Measurements from ENCODE around the gene NOG. TPM values are rescaled to one million over a fixed set of nuclear protein-coding genes. Genes with fewer than 3 reads are reported as not detected.

The NOG gene
- total and polyA plus RNA-seq, 10 of the 15 experiments (the other 5 are each of a cell fraction or from before 2014, with no cell fraction given), result 0.10 TPM; not detected in 9

DNA sequence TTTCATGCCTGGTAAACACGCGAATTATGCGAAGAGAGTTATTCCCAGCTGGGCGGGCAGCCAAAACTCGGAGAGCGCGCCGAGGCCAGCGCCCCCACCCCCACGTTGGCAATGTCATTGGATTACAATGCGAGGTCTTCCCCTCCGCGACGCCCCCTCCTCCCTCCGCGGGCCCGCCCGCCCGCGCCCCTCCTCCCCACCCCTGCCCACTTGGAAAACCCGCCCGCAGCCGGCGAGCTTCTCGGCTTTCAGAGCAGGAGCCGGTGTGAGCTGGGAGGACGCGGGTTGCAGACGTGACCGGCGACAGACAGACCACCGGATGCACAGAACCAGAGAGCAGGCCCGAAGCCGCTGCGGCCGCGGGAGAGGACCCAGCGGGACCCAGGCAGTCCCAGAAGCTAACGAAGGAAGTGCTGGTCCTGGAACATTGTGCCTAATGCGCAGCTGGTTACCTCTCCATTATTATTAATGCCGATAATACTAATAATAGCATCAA is 4.0 kb downstream of the NOG start (continued):
- TF ChIP-seq, protein P1, sequence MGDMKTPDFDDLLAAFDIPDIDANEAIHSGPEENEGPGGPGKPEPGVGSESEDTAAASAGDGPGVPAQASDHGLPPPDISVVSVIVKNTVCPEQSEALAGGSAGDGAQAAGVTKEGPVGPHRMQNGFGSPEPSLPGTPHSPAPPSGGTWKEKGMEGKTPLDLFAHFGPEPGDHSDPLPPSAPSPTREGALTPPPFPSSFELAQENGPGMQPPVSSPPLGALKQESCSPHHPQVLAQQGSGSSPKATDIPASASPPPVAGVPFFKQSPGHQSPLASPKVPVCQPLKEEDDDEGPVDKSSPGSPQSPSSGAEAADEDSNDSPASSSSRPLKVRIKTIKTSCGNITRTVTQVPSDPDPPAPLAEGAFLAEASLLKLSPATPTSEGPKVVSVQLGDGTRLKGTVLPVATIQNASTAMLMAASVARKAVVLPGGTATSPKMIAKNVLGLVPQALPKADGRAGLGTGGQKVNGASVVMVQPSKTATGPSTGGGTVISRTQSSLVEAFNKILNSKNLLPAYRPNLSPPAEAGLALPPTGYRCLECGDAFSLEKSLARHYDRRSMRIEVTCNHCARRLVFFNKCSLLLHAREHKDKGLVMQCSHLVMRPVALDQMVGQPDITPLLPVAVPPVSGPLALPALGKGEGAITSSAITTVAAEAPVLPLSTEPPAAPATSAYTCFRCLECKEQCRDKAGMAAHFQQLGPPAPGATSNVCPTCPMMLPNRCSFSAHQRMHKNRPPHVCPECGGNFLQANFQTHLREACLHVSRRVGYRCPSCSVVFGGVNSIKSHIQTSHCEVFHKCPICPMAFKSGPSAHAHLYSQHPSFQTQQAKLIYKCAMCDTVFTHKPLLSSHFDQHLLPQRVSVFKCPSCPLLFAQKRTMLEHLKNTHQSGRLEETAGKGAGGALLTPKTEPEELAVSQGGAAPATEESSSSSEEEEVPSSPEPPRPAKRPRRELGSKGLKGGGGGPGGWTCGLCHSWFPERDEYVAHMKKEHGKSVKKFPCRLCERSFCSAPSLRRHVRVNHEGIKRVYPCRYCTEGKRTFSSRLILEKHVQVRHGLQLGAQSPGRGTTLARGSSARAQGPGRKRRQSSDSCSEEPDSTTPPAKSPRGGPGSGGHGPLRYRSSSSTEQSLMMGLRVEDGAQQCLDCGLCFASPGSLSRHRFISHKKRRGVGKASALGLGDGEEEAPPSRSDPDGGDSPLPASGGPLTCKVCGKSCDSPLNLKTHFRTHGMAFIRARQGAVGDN (IDR thresholded peaks at IDR 0.05), result no peak
- TF ChIP-seq SMC3 (IDR thresholded peaks at IDR 0.05; ENCODE audit: borderline replicate concordance, low read length) (no peak), PAX8 (IDR thresholded peaks at IDR 0.05) (no peak)

DNA sequence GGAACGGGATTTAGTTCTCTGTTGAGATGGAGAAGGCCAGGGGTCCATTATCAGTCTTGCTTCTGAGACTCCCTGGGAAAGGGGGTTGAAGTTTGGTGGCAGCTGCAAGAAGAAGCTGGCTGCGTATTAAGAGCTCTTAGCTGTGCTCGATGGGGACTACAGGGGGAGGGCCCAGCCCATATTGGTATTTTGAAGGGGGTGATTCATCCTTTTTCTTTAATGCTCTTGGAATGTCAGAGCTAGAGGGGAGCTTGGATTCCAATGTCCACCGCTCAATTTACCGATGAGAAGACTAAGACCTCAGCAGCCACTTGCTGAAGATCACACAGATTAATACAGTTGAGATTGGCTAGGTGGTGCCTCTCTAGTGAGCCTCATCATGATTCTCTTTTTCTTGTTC is 5.0 kb downstream of the NOG start:
- FAIRE-seq, result no peak
- 67% methylated on average over 5 of the region's 5 CpGs for WGBS (ENCODE audit: insufficient coverage, insufficient replicate concordance, low lambda C conversion rate, missing lambda C conversion rate)
- RAD21 ChIA-PET (ENCODE audit: unreplicated experiment), result no interaction called here
- Histone ChIP-seq H3K36me3 (ENCODE audit: control insufficient read depth in 2 of 2, insufficient read depth in 2 of 2, low read length in 1 of 2) (no peaks in the 10 kb centered on the region), H3K4me1 (ENCODE audit: control insufficient read depth, insufficient read depth, low read length) (no peaks in the 10 kb centered on the region), H3K9ac (ENCODE audit: control insufficient read depth, insufficient read depth, low read length) (no peak overlapping the region), H4K20me1 (ENCODE audit: control insufficient read depth, insufficient read depth) (no peaks in the 10 kb centered on the region), H2AFZ (ENCODE audit: control insufficient read depth, low read depth, low read length) (no peak overlapping the region), H3K4me2 (ENCODE audit: control insufficient read depth, insufficient read depth) (no peak overlapping the region), H3K4me3 (no peak overlapping the region), H3K79me2 (ENCODE audit: control insufficient read depth, insufficient read depth, low read length) (no peaks in the 10 kb centered on the region), H3K9me3 (replicated peaks; ENCODE audit: control insufficient read depth, insufficient read depth, low read length) (no peaks in the 10 kb centered on the region), H3K27ac (ENCODE audit: control insufficient read depth, insufficient read depth) (no peak overlapping the region), H3K27me3 (replicated peaks in 1 of 2; ENCODE audit: control insufficient read depth in 2 of 2, insufficient read depth in 2 of 2, low read length in 1 of 2) (peaks cover 10 to 24% of the 10 kb centered on the region in 2 experiments)
- no peak for ATAC-seq
- intact Hi-C loops (cut with micrococcal nuclease; ENCODE audit: unreplicated experiment) (no loop called here), in situ Hi-C loops (cut with MboI) (no loop called here)
- POLR2A ChIA-PET, result no interaction called here
- SMC1A ChIA-PET (ENCODE audit: uncharacterized antibody, unreplicated experiment), result interaction anchor here (0.8 kb wide), 1 partner anchor 117 kb away, joined by 4 read pairs; no protein-coding TSS in a partner anchor
- no peak for DNase-seq (ENCODE audit: low read depth, low spot score)
- CTCF ChIA-PET, result no interaction called here
- BruUV-seq (replicated peaks), result no TSS peak
- TF ChIP-seq, protein P2, sequence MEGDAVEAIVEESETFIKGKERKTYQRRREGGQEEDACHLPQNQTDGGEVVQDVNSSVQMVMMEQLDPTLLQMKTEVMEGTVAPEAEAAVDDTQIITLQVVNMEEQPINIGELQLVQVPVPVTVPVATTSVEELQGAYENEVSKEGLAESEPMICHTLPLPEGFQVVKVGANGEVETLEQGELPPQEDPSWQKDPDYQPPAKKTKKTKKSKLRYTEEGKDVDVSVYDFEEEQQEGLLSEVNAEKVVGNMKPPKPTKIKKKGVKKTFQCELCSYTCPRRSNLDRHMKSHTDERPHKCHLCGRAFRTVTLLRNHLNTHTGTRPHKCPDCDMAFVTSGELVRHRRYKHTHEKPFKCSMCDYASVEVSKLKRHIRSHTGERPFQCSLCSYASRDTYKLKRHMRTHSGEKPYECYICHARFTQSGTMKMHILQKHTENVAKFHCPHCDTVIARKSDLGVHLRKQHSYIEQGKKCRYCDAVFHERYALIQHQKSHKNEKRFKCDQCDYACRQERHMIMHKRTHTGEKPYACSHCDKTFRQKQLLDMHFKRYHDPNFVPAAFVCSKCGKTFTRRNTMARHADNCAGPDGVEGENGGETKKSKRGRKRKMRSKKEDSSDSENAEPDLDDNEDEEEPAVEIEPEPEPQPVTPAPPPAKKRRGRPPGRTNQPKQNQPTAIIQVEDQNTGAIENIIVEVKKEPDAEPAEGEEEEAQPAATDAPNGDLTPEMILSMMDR (IDR thresholded peaks at IDR 0.05 in 2 of 3, conservative IDR thresholded peaks at IDR 0.05 in 1 of 3; ENCODE audit: control insufficient read depth in 2 of 3, extremely low read depth in 1 of 3, insufficient read depth in 1 of 3, low read depth in 3 of 3, low read length in 3 of 3), result no peak
- TF ChIP-seq, protein P3, sequence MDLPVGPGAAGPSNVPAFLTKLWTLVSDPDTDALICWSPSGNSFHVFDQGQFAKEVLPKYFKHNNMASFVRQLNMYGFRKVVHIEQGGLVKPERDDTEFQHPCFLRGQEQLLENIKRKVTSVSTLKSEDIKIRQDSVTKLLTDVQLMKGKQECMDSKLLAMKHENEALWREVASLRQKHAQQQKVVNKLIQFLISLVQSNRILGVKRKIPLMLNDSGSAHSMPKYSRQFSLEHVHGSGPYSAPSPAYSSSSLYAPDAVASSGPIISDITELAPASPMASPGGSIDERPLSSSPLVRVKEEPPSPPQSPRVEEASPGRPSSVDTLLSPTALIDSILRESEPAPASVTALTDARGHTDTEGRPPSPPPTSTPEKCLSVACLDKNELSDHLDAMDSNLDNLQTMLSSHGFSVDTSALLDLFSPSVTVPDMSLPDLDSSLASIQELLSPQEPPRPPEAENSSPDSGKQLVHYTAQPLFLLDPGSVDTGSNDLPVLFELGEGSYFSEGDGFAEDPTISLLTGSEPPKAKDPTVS (IDR thresholded peaks at IDR 0.05; ENCODE audit: low read depth, low read length), result no peak
- TF ChIP-seq IRF4 (IDR thresholded peaks at IDR 0.05; ENCODE audit: low read depth, low read length) (no peak), NR2C2 (IDR thresholded peaks at IDR 0.05; ENCODE audit: borderline replicate concordance, control insufficient read depth, insufficient read length, low read depth) (no peak), NFYB (IDR thresholded peaks at IDR 0.05; ENCODE audit: insufficient read depth, low read depth, low read length) (no peak), BACH1 (IDR thresholded peaks at IDR 0.05; ENCODE audit: borderline replicate concordance) (no peak), ETV6 (conservative IDR thresholded peaks at IDR 0.05 in 1 of 2, IDR thresholded peaks at IDR 0.05 in 1 of 2; ENCODE audit: borderline replicate concordance in 1 of 2, low read depth in 1 of 2) (no peak), NBN (IDR thresholded peaks at IDR 0.05) (no peak), CREB1 (IDR thresholded peaks at IDR 0.05; ENCODE audit: low read depth) (no peak), RAD21 (IDR thresholded peaks at IDR 0.05; ENCODE audit: insufficient read depth, low read depth, low read length) (no peak), EP300 (IDR thresholded peaks at IDR 0.05; ENCODE audit: borderline replicate concordance in 1 of 2, control insufficient read depth in 1 of 2, low read depth in 2 of 2, low read length in 2 of 2) (no peak), CHD4 (IDR thresholded peaks at IDR 0.05) (no peak), IKZF2 (IDR thresholded peaks at IDR 0.05) (no peak)
